GM12875 (cell line): ENCODE data around the gene CPPED1.
"Not testable (repeated sequence)": the region's sequence is repeated elsewhere in the genome, so short reads cannot be mapped to it uniquely, and the experiment has no call there.

Experiments
- H3K4me3 ChIP-seq: one replicate; pipeline ENCODE4 v1.5.1; 2011; ENCODE audit warnings: low read depth, low read length, control low read depth
- TF ChIP-seq, protein P1 (sequence below): IDR thresholded peaks from 2 replicates; pipeline ENCODE4 v1.5.1; 2011; ENCODE audit warnings: low read depth, mild to moderate bottlenecking, control low read depth, inconsistent platforms, low read length, moderate library complexity, borderline replicate concordance; ENCODE audit not compliant: insufficient read depth

CPPED1 gene

DNA sequence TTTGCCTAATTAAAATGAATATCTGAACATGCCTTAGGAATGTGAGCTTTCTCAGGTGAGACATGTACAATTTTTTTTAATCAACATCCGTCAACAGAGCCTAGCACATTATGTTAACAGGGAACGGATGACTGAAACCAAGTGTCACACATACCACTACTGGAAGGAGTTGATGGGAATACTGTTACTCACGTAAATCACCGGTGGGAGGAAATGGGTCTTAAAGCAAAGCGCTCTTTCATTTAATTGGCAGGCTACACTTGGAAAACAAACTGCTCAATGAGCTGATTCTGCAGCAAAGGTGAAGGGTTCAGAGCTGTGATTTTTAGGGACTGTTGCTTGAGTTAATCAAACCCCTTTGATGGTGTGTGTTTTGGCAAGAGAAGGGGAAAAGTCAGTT lies 4.8 kb downstream of the CPPED1 start:
- TF ChIP-seq, protein P1, sequence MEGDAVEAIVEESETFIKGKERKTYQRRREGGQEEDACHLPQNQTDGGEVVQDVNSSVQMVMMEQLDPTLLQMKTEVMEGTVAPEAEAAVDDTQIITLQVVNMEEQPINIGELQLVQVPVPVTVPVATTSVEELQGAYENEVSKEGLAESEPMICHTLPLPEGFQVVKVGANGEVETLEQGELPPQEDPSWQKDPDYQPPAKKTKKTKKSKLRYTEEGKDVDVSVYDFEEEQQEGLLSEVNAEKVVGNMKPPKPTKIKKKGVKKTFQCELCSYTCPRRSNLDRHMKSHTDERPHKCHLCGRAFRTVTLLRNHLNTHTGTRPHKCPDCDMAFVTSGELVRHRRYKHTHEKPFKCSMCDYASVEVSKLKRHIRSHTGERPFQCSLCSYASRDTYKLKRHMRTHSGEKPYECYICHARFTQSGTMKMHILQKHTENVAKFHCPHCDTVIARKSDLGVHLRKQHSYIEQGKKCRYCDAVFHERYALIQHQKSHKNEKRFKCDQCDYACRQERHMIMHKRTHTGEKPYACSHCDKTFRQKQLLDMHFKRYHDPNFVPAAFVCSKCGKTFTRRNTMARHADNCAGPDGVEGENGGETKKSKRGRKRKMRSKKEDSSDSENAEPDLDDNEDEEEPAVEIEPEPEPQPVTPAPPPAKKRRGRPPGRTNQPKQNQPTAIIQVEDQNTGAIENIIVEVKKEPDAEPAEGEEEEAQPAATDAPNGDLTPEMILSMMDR: no peak

GRCh38 chr16:12798171-12798570 lies 5.5 kb downstream of the CPPED1 start:
- H3K4me3 ChIP-seq: no peak overlapping the region
- TF ChIP-seq, protein P1: no peak

More for the DNA sequence above, 4.8 kb downstream of the CPPED1 start:
- H3K4me3 ChIP-seq: no peak overlapping the region

DNA sequence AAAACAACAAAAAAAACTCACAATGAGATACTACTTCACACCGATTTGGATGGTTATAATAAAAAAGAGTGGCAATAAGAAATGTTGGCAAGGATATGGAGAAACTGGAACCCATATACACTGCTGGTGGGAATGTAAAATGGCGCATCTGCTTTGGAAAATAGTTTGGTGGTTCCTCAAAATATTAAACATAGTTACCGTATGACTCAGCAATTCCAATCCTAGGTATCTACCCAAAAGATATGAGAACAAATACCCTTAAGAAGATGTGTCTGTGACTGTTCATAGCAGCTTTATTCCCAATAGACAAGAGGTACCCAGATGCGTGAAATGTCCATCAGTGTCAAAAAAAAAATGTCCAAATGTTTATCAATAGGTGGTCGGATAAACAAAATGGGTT lies 7.2 kb downstream of the CPPED1 start:
- TF ChIP-seq, protein P1: no peak
- H3K4me3 ChIP-seq: no peak overlapping the region

- TF ChIP-seq, protein P1: no peak
- H3K4me3 ChIP-seq: no peak overlapping the region
These were observed 8.9 kb downstream of the CPPED1 start for GRCh38 chr16:12794486-12795387.

- no peak overlapping the region for H3K4me3 ChIP-seq
- TF ChIP-seq, protein P1: no peak
These were observed 9.8 kb downstream of the CPPED1 start for GRCh38 chr16:12793865-12794240.

DNA sequence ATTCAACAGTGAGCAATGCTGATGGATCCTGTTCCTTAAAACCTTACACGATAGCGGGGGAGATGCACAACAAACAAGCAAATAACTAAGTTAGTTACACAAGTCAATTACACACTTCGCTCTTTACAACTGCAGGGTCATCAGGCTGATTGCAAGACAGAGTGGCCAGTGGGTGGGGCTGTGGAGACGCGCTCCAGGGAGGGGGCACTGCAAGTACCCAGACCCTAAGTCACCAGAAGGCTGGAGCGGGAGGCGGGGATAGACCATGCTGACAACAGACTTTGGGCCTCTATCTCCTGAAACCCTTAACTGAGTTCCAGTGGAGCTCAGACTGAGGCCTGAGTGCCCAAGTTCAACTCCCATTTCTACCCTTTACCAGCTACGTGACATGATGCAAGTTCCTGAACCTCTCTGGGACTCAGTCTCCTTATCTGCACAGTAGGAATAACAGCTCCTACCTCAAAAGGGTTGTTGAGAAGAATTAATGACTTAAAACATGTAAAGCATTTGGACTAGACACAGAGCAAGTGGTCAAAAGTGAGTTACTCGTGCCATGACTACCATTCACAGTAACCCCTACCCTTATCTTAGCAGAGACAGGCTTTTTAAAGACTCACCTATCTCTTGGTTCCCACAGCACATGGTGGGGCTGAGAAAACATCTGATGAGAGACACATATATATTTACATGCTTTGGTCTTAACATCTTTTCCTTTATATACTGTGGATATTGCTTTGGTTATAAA lies 10.4 kb downstream of the CPPED1 start:
- TF ChIP-seq, protein P1: no peak
- H3K4me3 ChIP-seq: no peak overlapping the region

DNA sequence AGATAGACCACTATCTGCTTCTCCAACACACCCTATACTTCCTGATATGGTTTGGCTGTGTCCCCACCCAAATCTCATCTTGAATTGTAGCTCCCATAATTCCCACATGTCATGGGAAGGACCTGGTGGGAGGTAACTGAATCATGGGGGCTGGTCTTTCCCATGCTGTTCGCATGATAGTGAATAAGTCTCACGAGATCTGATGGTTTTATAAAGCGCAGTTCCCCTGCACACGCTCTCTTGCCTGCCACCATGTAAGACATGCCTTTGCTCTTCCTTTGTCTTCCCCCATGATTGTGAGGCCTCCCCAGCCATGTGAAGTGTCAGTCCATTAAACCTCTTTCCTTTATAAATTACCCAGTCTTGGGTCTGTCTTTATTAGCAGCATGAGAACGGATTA lies 11.2 kb downstream of the CPPED1 start:
- not testable (repeated sequence) for H3K4me3 ChIP-seq
